A673 (cell line): ENCODE results near the gene MRPL20. TPM values are rescaled to one million over a fixed set of nuclear protein-coding genes. Genes with fewer than 3 reads are reported as not detected.

Experiments used
- BruUV-seq: library from RNA; stranded (reverse); fragments of 400-500 nt; replicated peaks from 2 replicates; lab custom pipeline; 2021; lab: Mats Ljungman, UMichigan
- CTCF ChIA-PET: fragments of 300-600 bp; sonication (Branson Sonifier 250); formaldehyde crosslinking; loops from one replicate; lab custom pipeline; 2022; ENCODE audit warnings: antibody characterized with exemption; lab: Charles Lee
- POLR2A ChIA-PET: fragments of 300-600 bp; sonication (Branson Sonifier 250); formaldehyde crosslinking; loops from one replicate; lab custom pipeline; 2022; ENCODE audit warnings: antibody characterized with exemption; ENCODE audit not compliant: low non-redundant PET; lab: Charles Lee
- DNase-seq: peaks from one replicate; pipeline ENCODE4 v3.0.0-alpha.2; 2015; ENCODE audit warnings: low spot score
- H3K27ac ChIP-seq: fragments of 200-600 bp; sonication (generic); 2 replicates; pipeline ENCODE4 v1.5.1; 2016; ENCODE audit warnings: mixed run types, low read depth, mild to moderate bottlenecking, mixed read lengths, antibody characterized with exemption, low read length; ENCODE audit not compliant: poor library complexity, severe bottlenecking
- H3K27me3 ChIP-seq: fragments of 200-600 bp; sonication (generic); replicated peaks from 2 replicates; pipeline ENCODE4 v1.6.1; 2017; ENCODE audit warnings: mixed run types, low read depth, mild to moderate bottlenecking, mixed read lengths, antibody characterized with exemption, low read length; ENCODE audit not compliant: insufficient read depth, poor library complexity
- H3K36me3 ChIP-seq: fragments of 200-600 bp; sonication (generic); 2 replicates; pipeline ENCODE4 v1.6.1; 2016; ENCODE audit warnings: mixed run types, mild to moderate bottlenecking, mixed read lengths, antibody characterized with exemption, low read length; ENCODE audit not compliant: insufficient read depth, poor library complexity, severe bottlenecking
- H3K4me1 ChIP-seq: fragments of 200-600 bp; sonication (generic); 2 replicates; pipeline ENCODE4 v1.6.1; 2017; ENCODE audit warnings: mixed run types, mild to moderate bottlenecking, mixed read lengths, antibody characterized with exemption, low read length; ENCODE audit not compliant: insufficient read depth, poor library complexity, severe bottlenecking
- H3K4me3 ChIP-seq: fragments of 200-600 bp; sonication (generic); 2 replicates; pipeline ENCODE4 v1.5.1; 2016; ENCODE audit warnings: low read depth, mixed run types, mild to moderate bottlenecking, mixed read lengths, low read length; ENCODE audit not compliant: poor library complexity, severe bottlenecking
- H3K9me3 ChIP-seq: fragments of 200-600 bp; sonication (generic); 2 replicates; pipeline ENCODE4 v1.6.1; 2016; ENCODE audit warnings: mixed run types, low read depth, mild to moderate bottlenecking, mixed read lengths, antibody characterized with exemption, low read length; ENCODE audit not compliant: poor library complexity, severe bottlenecking
- EZH2 ChIP-seq: fragments of 200-600 bp; sonication (generic); IDR thresholded peaks from 2 replicates; pipeline ENCODE4 v1.6.1; 2017; ENCODE audit warnings: borderline replicate concordance, low read depth, mild to moderate bottlenecking, mixed read lengths, antibody characterized with exemption, low read length; ENCODE audit not compliant: poor library complexity, severe bottlenecking
- intact Hi-C: fragments of 100-400 bp; cut with micrococcal nuclease; formaldehyde crosslinking; loops from one replicate; pipeline ENCODE4 v1.10.0; 2022; ENCODE audit not compliant: unreplicated experiment
- total RNA-seq: library from RNA; stranded (reverse); gene quantifications from 2 replicates; pipeline ENCODE4 v1.2.3, GENCODE V29; 2021
- TF ChIP-seq, protein P1 (sequence below): fragments of 300-800, 200-600 bp; sonication (generic); conservative IDR thresholded peaks from 2 replicates; pipeline ENCODE4 v1.5.1; 2017; ENCODE audit warnings: low read depth, mild to moderate bottlenecking, antibody characterized with exemption, low read length, moderate library complexity, mixed read lengths

The MRPL20 gene
- total RNA-seq, 1 experiment from 2014 or later, result 151 TPM

DNA sequence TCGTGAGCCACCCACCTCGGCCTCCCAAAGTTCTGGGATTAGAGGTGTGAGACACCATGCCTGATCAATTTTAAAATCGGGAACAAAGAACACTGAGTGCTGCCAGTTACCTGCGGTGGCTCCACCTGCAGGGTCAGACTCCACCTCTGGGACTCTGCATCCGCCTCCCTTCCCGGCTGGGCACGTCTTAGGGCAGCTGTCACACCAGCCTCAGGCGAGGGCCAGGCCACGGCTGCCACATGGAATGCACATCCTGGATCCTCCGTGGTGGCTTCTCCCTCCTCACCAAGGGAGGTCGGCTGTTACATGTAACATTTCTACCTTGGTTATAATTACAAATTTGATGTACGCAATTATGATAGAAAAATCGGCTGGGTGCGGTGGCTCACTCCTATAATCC lies 42.8 kb downstream of the MRPL20 start:
- no peaks in the 10 kb centered on the region for H3K27me3 ChIP-seq
- intact Hi-C loops, result no loop called here
- no TSS peak for BruUV-seq
- no peak overlapping the region for H3K27ac ChIP-seq
- H3K9me3 ChIP-seq, result no peaks in the 10 kb centered on the region
- no peaks in the 10 kb centered on the region for H3K36me3 ChIP-seq
- DNase-seq, result no peak
- TF ChIP-seq, protein P1, sequence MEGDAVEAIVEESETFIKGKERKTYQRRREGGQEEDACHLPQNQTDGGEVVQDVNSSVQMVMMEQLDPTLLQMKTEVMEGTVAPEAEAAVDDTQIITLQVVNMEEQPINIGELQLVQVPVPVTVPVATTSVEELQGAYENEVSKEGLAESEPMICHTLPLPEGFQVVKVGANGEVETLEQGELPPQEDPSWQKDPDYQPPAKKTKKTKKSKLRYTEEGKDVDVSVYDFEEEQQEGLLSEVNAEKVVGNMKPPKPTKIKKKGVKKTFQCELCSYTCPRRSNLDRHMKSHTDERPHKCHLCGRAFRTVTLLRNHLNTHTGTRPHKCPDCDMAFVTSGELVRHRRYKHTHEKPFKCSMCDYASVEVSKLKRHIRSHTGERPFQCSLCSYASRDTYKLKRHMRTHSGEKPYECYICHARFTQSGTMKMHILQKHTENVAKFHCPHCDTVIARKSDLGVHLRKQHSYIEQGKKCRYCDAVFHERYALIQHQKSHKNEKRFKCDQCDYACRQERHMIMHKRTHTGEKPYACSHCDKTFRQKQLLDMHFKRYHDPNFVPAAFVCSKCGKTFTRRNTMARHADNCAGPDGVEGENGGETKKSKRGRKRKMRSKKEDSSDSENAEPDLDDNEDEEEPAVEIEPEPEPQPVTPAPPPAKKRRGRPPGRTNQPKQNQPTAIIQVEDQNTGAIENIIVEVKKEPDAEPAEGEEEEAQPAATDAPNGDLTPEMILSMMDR, result no peak
- no peak for TF ChIP-seq EZH2
- ChIA-PET CTCF (no interaction called here), POLR2A (no interaction called here)
- no peaks in the 10 kb centered on the region for H3K4me1 ChIP-seq
- H3K4me3 ChIP-seq, result no peak overlapping the region

DNA sequence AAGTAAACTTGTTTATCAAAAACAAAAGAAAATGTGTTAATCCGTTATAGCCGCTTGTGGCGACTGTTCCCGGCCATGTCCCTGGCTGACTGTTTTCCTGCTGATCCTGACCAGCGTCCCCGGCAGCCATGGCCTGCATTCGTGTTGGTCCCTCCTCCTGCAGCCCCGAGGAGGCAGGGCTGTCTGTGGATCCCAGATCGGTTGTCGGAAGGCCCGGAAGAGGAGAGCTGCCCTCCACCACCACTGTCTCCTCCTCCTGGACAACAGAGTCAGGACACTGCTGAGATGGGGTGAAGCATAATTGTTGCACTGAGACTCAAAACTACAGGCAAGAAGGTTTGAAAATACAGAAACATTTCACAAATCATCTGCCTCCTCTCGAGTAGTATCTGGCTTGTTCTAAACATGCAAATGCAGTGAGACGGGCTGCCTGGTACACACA lies 45.1 kb downstream of the MRPL20 start:
- POLR2A ChIA-PET, result no interaction called here
- no peak for DNase-seq
- Histone ChIP-seq H3K4me3 (no peak overlapping the region), H3K27ac (no peak overlapping the region), H3K36me3 (no peaks in the 10 kb centered on the region), H3K4me1 (no peaks in the 10 kb centered on the region), H3K27me3 (no peaks in the 10 kb centered on the region), H3K9me3 (no peaks in the 10 kb centered on the region)
- intact Hi-C loops, result no loop called here
- no TSS peak for BruUV-seq
- TF ChIP-seq, protein P1, result no peak
- TF ChIP-seq EZH2, result no peak
- CTCF ChIA-PET, result no interaction called here

DNA sequence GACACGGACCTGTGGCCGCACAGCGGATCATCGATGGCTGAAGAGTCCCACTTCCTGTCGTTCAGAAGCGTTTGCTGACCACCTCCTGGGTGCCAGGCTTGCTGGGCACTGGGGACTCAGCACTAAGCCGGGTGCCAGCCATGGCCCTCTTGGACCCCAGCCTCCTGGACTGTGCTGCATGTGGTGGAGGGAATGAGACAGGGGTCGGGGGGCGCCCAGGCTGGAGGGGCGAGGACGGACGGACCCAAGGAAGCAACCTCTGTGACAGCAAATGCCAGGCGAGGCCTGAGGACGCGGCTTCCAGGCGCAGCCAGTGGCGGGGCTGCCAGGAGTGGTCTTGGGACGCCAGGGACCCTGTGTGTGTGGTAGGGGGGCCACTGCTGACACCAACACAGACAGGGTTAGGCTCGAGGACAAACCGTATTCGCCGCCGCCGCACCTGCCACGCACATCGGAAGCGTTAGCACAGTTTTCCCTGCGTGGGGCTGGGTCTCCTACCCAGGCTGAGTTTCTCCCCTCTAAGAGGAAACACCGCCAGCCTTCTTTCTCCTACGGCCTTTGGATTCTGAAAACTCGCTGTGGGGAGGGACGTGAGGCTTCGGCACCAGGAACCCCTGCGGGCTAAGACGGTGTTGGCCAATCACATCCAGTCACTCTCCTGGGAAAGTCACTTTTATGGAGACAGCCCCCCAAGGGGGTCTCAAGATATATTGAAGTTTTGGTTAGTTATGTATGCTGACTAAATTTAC lies 45.7 kb downstream of the MRPL20 start:
- ChIA-PET CTCF (no interaction called here), POLR2A (no interaction called here)
- H3K4me3 ChIP-seq, result no peak overlapping the region
- no peaks in the 10 kb centered on the region for H3K9me3 ChIP-seq
- H3K4me1 ChIP-seq, result no peaks in the 10 kb centered on the region
- no peak for DNase-seq
- H3K27me3 ChIP-seq, result no peaks in the 10 kb centered on the region
- H3K36me3 ChIP-seq, result no peaks in the 10 kb centered on the region
- intact Hi-C loops, result no loop called here
- BruUV-seq, result no TSS peak
- TF ChIP-seq EZH2, result no peak
- no peak overlapping the region for H3K27ac ChIP-seq
